Measurements from ENCODE around the gene FAM20B.

GRCh38 chr1:179052776-179053175 is 27.1 kb downstream of the FAM20B start:
- no peak for TF ChIP-seq CTCF (IDR thresholded peaks at IDR 0.05)
- no peak for TF ChIP-seq EP300 (IDR thresholded peaks at IDR 0.05)
- TF ChIP-seq POLR2AphosphoS5 (IDR thresholded peaks at IDR 0.05) = no peak
